ENCODE data around the gene RRM2.
"Not testable (repeated sequence)": the region's sequence is repeated elsewhere in the genome, so short reads cannot be mapped to it uniquely, and the experiment has no call there.

The RRM2 gene

GRCh38 chr2:10091182-10091888 is 31.2 kb upstream of the RRM2 start:
- DNase-seq (ENCODE audit: low read depth in 2 of 2) = no peak

GRCh38 chr2:10091889-10092244 is 30.7 kb upstream of the RRM2 start:
- DNase-seq (ENCODE audit: low read depth in 2 of 2) = not testable (repeated sequence)

GRCh38 chr2:10094271-10094814 is 28.2 kb upstream of the RRM2 start:
- DNase-seq (ENCODE audit: low read depth in 2 of 2) = no peak

DNA sequence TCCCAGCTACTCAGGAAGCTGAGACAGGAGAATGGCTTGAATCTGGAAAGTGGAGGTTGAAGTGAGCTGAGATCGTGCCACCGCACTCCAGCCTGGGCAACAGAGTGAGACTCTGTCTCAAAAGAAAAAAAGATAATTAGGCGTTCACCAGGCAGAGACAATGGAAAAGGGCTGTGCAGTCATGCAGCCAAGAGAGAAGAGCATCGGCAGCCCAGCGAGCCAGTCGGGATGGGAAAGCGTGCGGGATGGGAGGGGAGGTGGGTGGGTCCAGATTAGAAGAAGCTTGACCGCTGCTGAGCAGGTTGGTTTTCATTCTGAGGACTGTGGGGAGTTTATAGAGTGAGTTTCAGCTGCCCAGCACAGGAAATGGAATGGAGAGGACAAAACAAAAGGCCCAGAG is 27.4 kb upstream of the RRM2 start:
- DNase-seq (ENCODE audit: low read depth in 2 of 2) = no peak

- DNase-seq (ENCODE audit: low read depth in 2 of 2) = no peak
These were observed 25.9 kb upstream of the RRM2 start for GRCh38 chr2:10096641-10097040.

GRCh38 chr2:10097352-10098148 is 25.0 kb upstream of the RRM2 start:
- DNase-seq (ENCODE audit: low read depth in 2 of 2) = peak in 1 of 2 experiments; percentile 38

DNA sequence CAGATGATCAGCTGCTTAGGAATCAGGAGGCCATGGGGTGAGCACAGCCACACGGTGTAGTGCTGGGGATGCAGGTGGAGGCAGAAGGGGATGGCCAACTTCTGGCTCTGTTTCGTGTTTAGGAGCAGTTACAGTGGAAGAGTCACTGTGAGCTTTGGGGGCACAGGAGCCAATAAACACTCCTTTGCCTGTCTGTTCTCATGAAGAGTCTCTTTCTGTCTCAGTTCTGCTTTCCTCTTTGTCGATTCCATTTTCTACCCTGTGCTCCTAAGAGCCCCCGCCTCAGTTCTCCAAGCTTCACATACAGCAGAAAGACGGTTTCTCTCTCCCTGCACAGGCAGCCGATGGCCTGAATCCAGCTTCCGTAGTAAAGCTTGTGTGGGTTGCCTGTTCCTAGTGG is 21.0 kb upstream of the RRM2 start:
- DNase-seq (ENCODE audit: low read depth in 2 of 2) = no peak

DNA sequence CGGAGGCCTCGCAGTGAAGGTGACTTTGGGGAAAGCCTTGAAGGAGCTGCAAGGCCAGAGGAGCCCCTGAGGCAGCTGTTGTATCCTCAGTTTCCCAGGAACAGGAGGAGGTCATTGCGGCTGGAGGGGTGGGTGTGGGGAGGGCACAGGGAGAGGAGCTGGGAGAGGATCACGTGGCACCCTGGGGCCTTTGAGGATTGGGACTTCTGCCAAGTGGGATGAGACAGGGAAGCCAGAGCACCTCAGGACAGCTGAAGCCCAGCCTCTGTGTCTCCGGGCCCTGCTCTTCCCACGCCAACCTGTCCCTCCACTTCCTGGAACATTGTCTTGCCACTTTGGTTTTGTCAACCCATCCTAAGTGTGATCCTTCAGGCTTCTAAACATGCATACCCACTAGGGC is 19.4 kb upstream of the RRM2 start:
- DNase-seq (ENCODE audit: low read depth in 2 of 2) = no peak

- DNase-seq (ENCODE audit: low read depth in 2 of 2) = not testable (repeated sequence)
These were observed 17.6 kb upstream of the RRM2 start for GRCh38 chr2:10104906-10105305.

- DNase-seq (ENCODE audit: low read depth in 2 of 2) = no peak
These were observed 13.2 kb upstream of the RRM2 start for GRCh38 chr2:10109311-10109710.

DNA sequence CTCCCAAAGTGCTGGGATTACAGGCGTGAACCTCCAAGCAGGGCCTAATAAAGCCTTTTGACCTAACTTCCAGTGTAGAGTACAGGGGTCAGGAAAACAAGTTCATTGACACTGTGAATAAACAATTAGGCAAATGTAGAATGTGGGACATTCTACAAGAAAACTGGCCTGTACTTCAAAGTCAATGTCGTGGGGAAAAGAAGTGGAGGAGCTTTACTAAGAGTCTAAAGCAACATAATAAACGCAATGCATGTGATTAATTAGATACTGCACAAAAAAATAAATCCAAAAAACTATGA is 3.6 kb upstream of the RRM2 start:
- no peak for DNase-seq (ENCODE audit: low read depth in 2 of 2)

- DNase-seq (ENCODE audit: low read depth in 2 of 2) = no peak
These were observed 2.9 kb upstream of the RRM2 start for GRCh38 chr2:10119601-10120157.

GRCh38 chr2:10120158-10120876 is 2.2 kb upstream of the RRM2 start:
- peak; percentile 86 to 98 for DNase-seq (ENCODE audit: low read depth in 2 of 2)

DNA sequence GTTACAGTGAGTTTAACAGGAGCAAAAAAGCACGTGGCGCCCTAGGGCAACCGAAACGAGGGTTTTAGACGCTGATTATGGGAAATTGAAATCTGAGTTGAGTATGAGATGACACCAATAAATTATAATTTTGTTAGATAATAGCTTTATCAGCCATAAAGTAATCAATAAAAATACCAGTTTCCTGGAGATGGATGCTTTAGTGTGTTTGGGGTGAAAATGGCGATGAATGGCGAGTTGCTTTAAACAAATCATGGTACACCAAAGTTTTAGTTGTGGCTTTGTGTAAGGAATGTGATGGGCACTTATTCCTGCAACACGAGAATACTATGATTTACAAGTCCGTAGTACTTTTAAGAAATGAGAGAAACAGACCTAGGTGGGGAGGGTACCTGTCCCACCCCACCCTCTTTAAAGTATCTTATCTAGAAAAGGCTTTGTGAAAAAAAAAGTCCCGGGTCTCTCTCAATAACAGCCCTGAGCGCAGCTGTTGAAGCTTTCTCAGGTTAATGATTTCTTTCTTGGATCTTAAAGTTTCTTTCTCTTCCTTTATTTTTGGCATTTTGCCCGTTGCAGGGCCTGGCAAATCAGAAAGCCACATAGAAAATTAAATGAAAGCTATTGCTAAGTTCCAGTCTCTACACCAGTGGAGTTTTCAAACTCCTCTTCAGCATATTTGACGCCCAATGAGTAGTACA is 1.5 kb upstream of the RRM2 start:
- no peak for DNase-seq (ENCODE audit: low read depth in 2 of 2)

DNA sequence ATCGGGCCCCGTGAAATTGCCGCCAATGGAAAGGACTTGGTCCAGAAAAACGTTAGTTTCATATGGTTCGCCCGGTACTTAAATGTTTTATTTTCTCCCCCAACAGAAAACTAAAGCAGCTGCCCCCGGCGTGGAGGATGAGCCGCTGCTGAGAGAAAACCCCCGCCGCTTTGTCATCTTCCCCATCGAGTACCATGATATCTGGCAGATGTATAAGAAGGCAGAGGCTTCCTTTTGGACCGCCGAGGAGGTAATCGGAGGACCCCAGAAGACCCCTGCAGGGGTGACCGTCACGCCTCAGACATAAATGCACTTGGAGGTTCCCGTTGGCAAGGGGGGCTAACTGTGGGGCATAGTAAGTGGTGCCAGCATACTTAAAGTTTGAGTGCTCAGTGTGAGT is 742 bp downstream of the RRM2 start:
- no peak for DNase-seq (ENCODE audit: low read depth in 2 of 2)

- DNase-seq (ENCODE audit: low read depth in 2 of 2) = no peak
These were observed 2.1 kb downstream of the RRM2 start for GRCh38 chr2:10124538-10125045.

- no peak for DNase-seq (ENCODE audit: low read depth in 2 of 2)
These were observed 3.5 kb downstream of the RRM2 start for GRCh38 chr2:10125842-10126631.

DNA sequence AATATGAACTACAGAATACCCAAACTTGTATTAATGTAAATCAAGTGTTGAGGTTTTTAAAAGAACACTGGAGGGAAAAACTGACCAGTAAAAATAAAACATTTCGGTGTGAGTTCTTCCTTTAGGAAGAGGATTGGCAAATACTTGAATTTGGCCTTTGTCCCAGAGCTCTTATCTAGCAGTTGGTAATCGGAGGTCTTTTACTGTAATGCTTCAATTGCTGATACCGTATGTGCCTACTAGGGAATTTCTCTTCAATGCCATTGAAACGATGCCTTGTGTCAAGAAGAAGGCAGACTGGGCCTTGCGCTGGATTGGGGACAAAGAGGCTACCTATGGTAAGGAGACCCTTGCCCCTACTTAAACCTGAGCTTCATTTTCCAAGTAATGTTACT is 4.1 kb downstream of the RRM2 start:
- no peak for DNase-seq (ENCODE audit: low read depth in 2 of 2)

GRCh38 chr2:10128420-10128819 is 5.9 kb downstream of the RRM2 start:
- DNase-seq (ENCODE audit: low read depth in 2 of 2) = no peak

DNA sequence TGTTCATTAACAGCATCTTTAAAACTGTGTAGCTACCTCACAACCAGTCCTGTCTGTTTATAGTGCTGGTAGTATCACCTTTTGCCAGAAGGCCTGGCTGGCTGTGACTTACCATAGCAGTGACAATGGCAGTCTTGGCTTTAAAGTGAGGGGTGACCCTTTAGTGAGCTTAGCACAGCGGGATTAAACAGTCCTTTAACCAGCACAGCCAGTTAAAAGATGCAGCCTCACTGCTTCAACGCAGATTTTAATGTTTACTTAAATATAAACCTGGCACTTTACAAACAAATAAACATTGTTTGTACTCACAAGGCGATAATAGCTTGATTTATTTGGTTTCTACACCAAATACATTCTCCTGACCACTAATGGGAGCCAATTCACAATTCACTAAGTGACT is 7.0 kb downstream of the RRM2 start:
- DNase-seq (ENCODE audit: low read depth in 2 of 2) = no peak

Data from stimulated activated CD4-positive, alpha-beta T cell treated with anti-CD3 and anti-CD28 coated beads, Interleukin-12 subunit alpha, Interleukin-12 subunit beta, amount 100 ng/mL, for 24 hours (primary cell).